NCI-H748 (cell line): ENCODE results near the gene ZNF32.
"Not testable (repeated sequence)": the region's sequence is repeated elsewhere in the genome, so short reads cannot be mapped to it uniquely, and the experiment has no call there.

Source experiments
- DNase-seq: peaks from one replicate; lab custom pipeline; 2025; ENCODE audit not compliant: unreplicated experiment; lab: John Stamatoyannopoulos, UW

Gene ZNF32

GRCh38 chr10:43640603-43641002, 8.1 kb downstream of the ZNF32 start:
- DNase-seq: no peak

GRCh38 chr10:43635816-43636215, 12.9 kb downstream of the ZNF32 start:
- not testable (repeated sequence) for DNase-seq

DNA sequence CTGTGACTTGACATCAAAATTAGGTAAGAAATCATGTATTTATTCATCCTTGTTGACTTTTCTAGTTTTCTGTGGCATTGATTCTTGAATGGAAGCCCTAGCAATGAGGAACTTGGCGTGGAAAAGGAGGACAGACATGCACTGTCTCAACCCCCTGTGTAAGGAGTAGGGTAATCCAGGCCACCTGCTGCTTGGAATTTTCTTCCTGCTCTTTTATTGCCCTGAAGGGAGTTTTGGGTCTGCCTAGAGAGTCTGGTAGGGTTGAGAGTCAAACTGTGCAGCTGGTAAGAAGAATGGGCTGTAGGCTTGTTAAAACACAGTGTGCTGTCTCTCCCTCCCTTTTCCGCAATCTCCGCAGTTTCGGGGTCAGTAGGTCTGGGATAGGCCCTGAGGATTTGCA, 19.7 kb downstream of the ZNF32 start:
- DNase-seq: no peak

DNA sequence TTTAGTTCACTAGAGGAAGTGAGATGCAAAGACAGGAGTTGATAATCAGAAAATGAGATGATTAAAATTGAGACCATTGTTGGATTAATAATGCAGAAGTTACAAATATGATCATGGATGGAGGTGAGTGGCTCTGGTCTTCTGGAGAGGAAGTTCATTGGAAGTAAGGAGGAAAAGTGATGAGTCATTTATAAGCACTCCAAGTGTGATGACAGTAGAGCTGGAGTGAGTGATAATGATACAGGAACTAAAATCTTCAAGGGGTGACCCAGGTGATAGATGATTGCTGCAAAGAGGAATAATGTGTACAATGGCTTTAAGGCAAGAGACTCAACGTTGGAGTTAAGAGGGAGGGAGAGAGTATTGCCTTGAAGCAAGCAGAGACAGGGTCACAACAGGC, 20.7 kb downstream of the ZNF32 start:
- no peak for DNase-seq

DNA sequence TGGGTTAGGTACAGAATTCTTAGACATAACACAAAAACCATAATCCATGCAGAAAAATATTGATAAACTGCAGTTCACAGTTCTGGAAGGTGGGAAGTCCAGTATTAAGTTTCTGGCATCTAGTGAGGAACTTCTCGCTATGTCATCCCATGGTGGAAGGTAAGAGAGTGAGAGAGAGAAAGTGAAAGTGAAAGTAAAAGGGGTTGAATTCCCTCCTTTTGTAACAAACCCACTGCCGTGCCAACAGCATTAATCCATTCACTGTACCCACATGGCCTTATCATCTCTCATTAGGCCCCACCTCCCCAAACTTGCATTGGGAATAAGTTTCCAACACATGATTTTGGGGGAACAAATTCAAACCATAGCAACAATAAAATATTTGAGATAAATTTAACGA, 25.3 kb downstream of the ZNF32 start:
- peak; percentile 3 for DNase-seq

DNA sequence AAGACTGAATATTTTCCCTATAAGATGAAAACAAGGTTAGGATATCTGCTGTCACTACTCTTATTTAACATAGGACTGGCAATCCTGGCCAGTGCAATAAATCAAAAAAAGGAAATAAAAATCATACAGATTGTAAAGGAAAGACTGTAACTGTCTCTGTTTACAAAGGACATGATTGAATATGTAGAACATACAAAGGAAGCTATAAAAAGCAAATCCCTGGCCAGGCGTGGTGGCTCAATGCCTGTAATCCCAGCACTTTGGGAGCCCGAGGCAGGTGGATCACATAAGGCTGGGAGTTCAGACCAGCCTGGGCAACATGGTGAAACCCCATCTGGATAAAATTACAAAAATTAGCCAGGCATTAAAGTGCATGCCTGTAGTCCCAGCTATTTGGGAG, 26.6 kb downstream of the ZNF32 start:
- DNase-seq: no peak

DNA sequence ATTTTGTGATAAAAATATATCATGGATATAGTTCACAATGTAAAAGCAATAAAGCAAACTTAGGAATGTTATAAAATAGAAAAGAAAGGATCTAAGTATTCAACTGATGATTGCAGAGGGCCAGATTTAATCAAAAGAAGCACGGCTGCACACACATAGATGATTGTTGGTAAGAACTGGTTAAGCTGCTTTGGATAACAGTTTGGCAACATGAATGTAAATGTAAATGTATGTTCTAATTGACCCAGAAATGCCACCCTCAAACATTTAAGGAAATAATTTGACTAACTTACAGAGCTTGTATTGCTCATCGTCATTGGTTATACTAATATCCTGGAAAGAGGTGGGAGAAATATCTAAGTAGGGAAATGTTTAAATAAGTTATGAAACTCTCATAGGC, 29.3 kb downstream of the ZNF32 start:
- DNase-seq: no peak

DNA sequence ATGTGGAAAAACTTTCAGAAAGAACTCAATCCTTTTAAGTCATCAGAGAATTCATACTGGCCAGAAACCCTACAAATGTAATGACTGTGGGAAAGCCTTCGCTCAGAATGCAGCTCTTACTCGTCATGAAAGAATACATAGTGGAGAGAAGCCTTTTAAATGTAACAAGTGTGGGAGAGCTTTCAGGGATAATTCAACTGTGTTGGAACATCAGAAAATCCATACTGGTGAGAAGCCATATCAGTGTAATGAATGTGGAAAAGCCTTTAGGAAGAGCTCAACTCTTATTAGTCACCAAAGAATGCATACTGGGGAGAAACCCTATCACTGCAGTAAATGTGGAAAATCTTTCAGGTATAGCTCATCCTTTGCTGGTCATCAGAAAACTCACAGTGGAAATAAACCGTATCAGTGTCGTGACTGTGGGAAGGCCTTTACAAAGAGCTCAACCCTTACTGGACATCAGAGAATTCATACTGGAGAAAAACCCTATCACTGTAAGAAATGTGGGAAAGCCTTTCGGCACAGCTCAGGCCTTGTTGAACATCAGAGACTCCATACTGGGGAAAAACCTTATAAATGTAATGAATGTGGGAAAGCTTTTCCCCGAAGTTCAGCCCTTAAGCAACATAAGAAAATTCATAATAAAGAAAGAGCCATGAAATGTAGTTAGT, 31.8 kb downstream of the ZNF32 start:
- no peak for DNase-seq

DNA sequence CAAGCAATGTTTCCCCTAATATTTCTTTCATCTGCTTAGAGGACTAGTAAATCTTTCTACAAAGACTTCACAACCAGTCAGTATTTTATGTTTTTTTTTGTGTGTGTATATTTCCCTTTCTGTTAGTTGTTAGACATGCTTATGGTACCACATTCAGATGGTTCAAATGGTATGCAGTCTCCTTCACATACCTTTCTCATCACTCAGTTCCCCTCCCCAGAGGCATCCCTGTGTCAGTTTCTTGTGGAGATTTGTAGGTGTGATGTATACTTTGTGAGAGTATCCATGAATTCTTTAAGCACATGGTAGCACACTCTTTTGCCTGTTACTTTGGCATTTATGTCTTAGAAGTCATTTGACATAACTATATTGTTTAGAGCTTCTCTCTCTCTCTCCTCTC, 38.0 kb downstream of the ZNF32 start:
- no peak for DNase-seq

- no peak for DNase-seq
These were observed 41.5 kb downstream of the ZNF32 start for GRCh38 chr10:43607199-43607573.

- peak; percentile 75 for DNase-seq
These were observed 42.1 kb downstream of the ZNF32 start, which contains the start of gene ZNF485 for GRCh38 chr10:43606323-43607198. Gene ZNF485, plus strand, starts transcription at chr10:43606438. Its CDS starts 613 bp downstream, at chr10:43607051.

DNA sequence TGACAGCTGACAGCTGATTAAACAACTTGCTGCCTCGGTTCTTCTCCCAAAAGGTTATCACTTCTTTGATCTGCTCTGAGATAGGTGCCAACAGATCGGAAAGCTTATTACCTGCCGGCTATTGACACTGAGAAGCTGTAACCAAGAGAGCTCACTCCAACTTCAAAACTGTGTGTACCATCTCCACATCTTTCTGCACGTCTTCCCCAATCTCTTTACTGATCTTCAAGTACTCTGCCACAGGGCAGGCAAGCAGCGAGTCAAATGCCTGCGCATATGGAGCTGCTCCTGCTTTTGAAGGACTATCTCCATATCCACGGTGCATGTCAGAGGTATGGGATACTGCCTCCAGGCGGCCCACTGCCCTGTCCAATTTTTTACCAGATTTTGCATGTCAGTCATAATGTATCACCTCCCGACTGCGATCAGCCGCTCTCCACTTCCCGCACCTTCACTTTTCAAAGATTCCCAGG, 42.8 kb downstream of the ZNF32 start:
- no peak for DNase-seq

DNA sequence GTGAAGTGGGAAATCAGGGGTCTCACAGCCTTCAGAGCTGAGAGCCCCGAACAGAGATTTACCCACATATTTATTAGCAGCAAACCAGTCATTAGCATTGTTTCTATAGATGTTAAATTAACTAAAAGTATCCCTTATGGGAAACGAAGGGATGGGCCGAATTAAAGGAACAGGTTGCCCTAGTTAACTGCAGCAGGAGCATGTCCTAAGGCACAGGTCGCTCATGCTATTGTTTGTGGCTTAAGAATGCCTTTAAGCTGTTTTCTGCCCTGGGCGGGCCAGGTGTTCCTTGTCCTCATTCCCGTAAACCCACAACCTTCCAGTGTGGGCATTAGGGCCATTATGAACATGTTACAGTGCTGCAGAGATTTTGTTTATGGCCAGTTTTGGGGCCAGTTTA, 47.1 kb downstream of the ZNF32 start:
- not testable (repeated sequence) for DNase-seq

GRCh38 chr10:43599333-43599732, 49.3 kb downstream of the ZNF32 start:
- DNase-seq: no peak

DNA sequence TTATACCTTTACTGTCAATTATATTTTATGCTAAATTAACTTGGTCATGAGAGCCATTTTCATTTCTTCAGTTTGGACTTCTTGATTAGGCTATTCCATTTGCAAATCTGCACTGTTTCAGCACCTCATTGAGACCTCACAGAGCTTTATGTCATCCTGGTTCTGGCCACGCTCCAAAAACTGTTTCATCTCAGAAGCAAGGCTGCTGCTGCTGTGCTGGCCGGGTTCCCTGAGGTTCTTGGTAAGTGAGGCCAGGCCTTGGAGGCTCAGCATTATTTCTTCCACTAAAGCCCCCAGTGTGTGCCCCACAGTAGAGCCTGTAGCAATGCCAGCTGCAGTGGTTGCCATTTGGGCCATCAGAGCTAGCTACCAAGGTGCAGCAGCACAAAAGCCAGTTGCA, 50.2 kb downstream of the ZNF32 start:
- DNase-seq: no peak

GRCh38 chr10:43596546-43596945, 52.1 kb downstream of the ZNF32 start:
- no peak for DNase-seq

DNA sequence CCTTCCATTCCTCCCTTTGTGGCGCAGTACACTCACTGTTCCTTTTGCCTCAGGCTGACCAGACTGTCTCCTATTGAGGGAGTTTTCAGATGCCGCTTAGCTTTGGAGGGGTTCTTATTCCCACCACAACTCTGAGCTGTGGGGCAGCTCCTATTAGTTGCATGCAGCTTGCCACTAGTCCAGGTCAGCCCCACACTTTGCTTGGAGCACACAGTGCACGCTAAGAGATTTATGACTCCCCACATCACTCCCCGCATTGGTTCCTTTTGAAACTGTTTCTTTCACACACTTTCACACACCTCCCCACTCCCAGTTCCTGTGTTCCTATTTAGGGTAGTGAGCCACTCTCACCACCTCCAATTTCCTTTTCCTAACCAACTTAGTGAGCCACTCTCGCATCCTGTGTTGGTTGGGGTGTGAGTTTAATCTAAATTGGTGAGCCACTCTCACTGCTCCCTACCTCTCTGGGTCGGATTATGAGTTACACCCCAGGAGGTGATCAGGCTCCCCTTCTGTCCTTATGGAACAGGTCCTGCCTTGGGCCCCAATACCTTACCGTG, 52.9 kb downstream of the ZNF32 start:
- no peak for DNase-seq

DNA sequence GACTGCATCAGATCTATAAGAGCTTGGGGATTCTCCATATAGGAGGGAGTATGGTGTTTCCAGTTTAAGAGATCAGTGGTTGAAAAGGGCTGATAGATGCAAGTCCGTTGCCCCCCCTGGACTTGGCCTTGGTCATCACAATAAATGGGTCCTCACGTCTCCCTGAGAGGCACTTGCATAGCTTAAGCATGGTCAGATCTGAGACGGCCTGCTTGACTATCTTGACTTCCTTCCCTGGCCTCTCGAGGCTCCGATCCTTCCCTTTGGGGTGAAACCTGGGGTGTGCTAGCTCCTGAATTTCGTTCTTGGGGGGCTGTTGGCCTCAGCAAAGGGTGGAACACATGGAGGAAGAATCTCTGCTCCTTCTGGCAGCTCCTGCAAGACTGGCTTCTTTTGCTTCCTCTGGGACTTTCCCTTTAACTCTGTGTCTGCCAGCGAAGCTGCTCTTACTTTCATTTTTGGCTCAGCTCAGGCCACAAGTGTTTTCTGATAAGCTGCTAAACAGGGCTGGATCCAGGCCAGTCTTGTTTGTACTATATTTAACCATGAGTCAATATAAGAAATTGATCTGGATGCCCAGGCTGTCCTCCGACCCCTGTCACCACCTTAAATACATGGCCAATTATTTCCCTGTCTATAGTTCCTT, 53.6 kb downstream of the ZNF32 start:
- DNase-seq: no peak
